DMS79 (cell line): ENCODE measurements around the gene PPIP5K2.
A peak's percentile ranks its signal among the peaks of the same experiment; 100 is the strongest.

Experiments
- DNase-seq: peaks from one replicate; lab custom pipeline; 2025; lab: John Stamatoyannopoulos, UW

Gene PPIP5K2

DNA sequence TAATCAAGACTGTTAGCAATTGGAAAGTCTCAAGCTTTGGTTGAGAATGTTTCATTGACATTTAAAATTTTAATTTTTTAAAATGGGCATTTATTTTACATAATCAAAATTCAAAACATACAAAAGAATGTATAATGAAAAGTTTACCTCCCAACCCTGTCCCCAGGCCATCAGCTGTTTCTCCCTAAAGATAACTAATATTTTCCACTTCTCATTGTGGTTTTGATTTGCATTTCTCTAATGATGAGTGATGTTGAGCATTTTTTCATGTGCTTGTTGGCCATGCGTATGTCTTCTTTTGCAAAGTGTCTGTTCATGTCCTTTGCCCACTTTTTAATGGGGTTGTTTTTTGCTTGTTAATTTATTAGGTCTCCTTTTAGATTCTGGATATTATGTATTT is 127.0 kb downstream of the PPIP5K2 start:
- DNase-seq, result no peak

DNA sequence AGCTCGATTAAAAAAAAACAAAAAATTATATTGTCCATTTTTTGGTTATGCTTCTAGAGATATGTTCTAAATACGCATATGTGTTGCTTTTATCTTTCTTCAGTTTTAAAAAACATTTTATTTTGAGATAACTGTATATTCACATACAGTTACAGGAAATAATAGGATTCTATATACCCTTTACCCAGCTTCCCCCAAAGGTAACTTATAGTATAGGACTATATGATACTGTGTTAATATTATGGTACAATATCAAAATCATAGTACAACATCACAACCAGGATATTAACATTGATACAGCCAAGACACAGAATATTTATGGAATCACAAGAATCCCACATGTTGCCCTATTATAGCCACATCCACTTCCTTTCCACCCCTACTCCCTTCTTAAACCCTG is 129.0 kb downstream of the PPIP5K2 start:
- no peak for DNase-seq

DNA sequence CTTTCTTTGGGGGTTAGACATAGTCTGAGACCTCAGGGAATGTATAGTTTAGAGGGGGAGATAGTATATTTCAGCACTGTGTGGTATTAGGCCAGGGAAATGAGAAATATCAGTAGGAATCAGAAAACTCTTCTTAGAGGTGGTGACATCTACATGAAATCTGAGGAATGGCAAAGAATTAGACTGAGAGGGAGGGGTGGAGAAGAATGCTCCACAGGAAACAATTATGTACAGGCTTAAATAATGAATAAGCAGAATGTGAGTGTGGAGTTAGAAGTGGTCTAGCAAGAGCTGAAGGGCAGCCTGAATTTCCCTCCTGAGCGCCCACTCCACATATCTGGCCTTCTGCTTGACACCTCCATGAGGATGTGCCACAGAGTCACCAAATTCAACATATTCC is 134.8 kb downstream of the PPIP5K2 start:
- DNase-seq, result no peak

DNA sequence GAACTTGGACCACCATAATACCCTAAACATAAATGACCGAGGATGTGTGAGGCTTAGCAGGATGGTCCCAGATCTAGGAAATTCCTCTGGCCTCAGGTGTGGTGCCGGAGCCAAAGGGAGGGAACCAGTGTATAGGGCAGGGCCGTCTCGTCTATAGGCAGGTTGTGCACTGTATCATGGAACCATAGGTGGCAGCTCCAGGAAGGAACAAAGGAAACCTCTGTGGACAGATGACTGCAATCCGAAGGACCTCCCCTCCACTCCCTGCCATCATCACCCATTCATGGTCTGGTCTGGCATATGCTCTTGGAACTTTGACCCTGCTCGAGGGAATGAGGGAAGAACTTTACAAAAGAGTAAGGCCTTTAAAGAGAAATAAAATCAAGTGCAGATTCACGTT is 135.6 kb downstream of the PPIP5K2 start:
- no peak for DNase-seq

DNA sequence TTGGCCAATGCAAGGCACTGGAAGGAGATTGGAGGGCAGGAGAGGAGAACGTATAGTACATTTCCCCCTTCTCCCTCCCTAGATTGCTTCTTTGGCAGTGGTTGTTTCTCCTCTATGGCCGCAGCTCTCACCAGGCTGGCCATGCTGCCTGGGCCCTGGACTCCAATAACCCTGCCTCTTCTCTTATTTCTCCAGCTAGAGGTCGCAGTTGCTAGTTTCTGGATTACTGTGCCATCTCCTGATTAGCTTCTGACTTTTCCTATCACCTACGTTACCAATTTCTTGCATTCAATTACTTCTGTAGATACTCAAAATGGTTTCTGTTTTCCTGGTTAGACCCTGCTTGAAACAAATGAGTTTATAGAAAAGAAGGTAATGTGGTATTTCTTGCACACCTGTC is 136.1 kb downstream of the PPIP5K2 start:
- DNase-seq, result no peak

DNA sequence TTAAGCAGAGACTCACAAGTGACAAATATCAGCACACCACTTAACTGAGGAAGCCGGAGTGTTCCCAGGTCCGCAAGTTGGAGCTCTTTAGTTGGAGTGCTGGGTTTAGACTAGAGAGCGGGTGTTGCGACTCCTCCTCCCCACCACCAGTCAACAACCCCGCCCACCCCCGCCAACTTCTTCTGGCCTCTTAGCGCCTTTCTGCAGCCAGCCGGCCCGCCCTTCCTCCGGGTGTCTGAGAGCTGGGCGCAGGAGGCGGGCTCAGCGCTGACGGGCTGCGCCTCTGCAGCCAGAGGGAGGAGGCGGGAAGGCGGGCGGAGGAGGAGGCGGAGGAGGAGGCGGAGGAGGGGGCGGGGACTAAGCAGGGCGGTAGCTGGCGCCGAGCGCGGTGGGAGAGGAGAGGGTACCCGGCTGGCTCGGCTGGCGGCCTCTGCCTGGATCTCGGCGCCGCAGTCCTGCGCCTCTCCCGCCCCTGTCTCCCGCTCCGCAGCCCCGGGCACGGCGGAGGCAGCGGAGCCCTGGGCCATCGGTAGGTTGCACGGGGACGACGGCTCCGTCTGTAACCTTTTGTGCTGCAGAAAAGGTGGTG is 138.4 kb downstream of the PPIP5K2 start, which contains the start of gene MACIR:
TSS of gene MACIR (plus strand) at position 396 of the 589 bp plus-strand sequence. CDS start 17,157 bp downstream, outside the sequence.
- DNase-seq, result peak; percentile 76

DNA sequence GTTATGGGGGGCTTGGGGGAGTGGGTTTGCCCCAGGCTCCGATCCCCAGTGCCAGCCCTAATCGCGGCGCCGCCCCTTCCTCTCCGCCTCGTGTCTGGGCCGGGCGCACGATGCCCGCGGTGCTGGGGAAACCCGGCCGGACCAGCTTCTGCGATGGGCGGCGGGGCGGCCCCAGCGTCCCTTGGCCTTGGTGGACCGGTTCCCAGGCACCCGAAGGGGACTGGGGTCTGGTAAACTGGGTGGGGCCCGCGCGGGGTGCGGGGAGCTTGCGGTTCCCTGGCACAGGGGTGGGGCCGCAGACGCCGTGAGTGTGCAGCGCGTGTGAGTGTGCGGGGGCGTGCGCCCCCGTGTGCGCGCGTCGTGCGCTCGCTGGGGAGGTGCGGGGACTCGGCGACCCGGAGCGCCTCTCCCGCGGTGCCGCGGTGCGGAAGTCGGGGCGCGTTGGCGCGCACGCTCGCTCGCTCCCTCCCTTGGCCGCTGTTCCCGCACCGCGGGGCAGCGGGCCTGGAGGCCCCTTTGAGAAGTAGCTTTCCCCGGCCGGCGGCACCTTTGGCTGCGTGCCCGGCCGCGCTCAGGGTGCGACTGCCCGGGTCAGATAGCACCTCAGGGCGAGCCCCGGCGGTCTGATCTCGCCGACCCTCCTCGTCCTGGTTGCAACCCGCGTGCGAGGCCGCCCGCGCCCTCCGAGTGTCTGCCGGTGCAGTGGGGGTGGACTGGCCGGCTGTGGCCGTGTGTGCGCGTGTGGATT is 139.0 kb downstream of the PPIP5K2 start:
- DNase-seq, result peak; percentile 0

DNA sequence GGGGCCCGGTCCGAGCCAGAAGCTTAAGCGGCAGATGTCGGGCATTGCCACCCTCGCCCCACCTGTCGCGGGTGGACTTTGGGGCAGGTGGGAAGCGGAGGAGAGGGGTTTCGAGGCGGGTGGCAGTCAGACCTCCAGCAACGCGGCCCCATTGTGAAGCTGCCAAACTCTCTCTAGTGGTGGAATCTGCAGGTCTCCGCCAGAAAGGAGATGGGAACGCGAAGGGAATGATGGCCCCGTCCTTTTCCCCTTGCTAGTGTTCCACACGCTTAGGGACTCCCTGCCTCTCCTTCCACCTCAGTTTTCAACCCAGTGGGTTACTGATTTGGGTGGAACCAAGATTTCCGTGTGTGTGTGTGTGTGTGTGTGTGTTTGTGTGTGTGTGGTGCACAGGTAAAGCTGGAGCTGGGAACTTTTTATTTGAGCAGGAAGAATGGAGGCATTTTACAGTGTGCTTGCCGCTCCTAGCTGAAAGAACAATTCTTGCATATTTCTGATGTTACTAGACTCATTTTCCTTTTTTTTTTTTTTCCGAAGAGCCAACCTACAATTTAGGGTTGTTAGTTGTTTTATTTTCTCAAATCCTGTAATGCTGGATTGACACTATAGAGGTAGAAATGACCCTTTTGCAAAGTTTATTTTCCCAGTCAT is 139.7 kb downstream of the PPIP5K2 start:
- peak; percentile 0 for DNase-seq

DNA sequence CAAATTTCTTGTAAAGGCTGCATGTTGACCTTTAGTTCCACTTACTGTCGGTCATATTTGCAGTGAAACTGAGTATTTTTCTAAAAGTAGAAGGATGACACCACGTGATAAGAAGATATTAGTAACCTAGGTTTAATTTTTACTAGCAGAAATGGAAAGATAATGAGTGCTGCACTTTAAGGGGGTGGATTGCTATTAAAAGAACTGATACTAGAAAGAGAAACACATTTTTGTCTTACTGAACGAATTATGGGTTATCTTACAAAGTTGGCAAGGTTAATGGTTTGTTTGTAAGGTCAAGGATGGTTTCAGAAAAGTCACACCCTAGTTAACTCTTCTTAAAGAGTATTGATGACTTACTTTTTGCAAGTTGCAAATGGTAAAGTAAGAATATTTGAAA is 140.8 kb downstream of the PPIP5K2 start:
- DNase-seq, result no peak
